WTC11 (cell line): ENCODE data around the gene ARMC10. TPM values are rescaled to one million over a fixed set of nuclear protein-coding genes. Genes with fewer than 3 reads are reported as not detected.
"Not testable (repeated sequence)": the region's sequence is repeated elsewhere in the genome, so short reads cannot be mapped to it uniquely, and the experiment has no call there.

Experiments
- ATAC-seq: fragments of 200-7000 bp; cut with Tn5 transposase; 2 replicates; pipeline ENCODE4 v1.10.0; 2021; ENCODE audit warnings: mild to moderate bottlenecking, moderate library complexity
- CTCF ChIA-PET: fragments of 300-600 bp; sonication (Branson Sonifier 250); formaldehyde crosslinking; loops from one replicate; lab custom pipeline; 2021; ENCODE audit warnings: antibody characterized with exemption; lab: Charles Lee
- POLR2A ChIA-PET: fragments of 350-600 bp; sonication (Branson Sonifier 250); formaldehyde crosslinking; loops from one replicate; lab custom pipeline; 2021; ENCODE audit warnings: antibody characterized with exemption; lab: Charles Lee
- DNase-seq: peaks from one replicate; pipeline ENCODE4 v3.0.0; 2021; ENCODE audit warnings: low spot score
- H3K27ac Mint-ChIP-seq: 2 replicates; pipeline ENCODE4 v1.8.0; 2021; ENCODE audit warnings: mixed read lengths
- H3K27me3 Mint-ChIP-seq: 2 replicates; pipeline ENCODE4 v1.8.0; 2021; ENCODE audit warnings: low read depth, mild to moderate bottlenecking, moderate library complexity, mixed read lengths
- H3K36me3 Mint-ChIP-seq: 2 replicates; pipeline ENCODE4 v1.8.0; 2021; ENCODE audit warnings: mixed read lengths
- H3K4me1 Mint-ChIP-seq: 2 replicates; pipeline ENCODE4 v1.8.0; 2022; ENCODE audit warnings: mixed read lengths
- H3K4me3 Mint-ChIP-seq: 2 replicates; pipeline ENCODE4 v1.8.0; 2021; ENCODE audit warnings: mild to moderate bottlenecking, moderate library complexity, mixed read lengths
- H3K9me3 Mint-ChIP-seq: 2 replicates; pipeline ENCODE4 v1.8.0; 2021; ENCODE audit warnings: mixed read lengths
- CREM ChIP-seq: sonication (generic); formaldehyde crosslinking; IDR thresholded peaks from 2 replicates; pipeline ENCODE4 v1.8.1; 2022; ENCODE audit warnings: mild to moderate bottlenecking, missing genetic modification reagents, moderate library complexity
- E2F4 ChIP-seq: sonication (generic); formaldehyde crosslinking; IDR thresholded peaks from 2 replicates; pipeline ENCODE4 v1.8.1; 2022; ENCODE audit warnings: low read depth, mild to moderate bottlenecking, moderate library complexity, missing genetic modification reagents, borderline replicate concordance
- E2F5 ChIP-seq: sonication (generic); formaldehyde crosslinking; IDR thresholded peaks from 2 replicates; pipeline ENCODE4 v1.8.1; 2022; ENCODE audit warnings: mild to moderate bottlenecking, moderate library complexity, missing genetic modification reagents
- ELF4 ChIP-seq: sonication (generic); formaldehyde crosslinking; IDR thresholded peaks from 2 replicates; pipeline ENCODE4 v1.8.1; 2022; ENCODE audit warnings: low read depth, mild to moderate bottlenecking, moderate library complexity, missing genetic modification reagents
- ETV6 ChIP-seq: sonication (generic); formaldehyde crosslinking; IDR thresholded peaks from 2 replicates; pipeline ENCODE4 v1.8.1; 2022; ENCODE audit warnings: mild to moderate bottlenecking, missing genetic modification reagents
- GABPB1 ChIP-seq: sonication (generic); formaldehyde crosslinking; IDR thresholded peaks from 2 replicates; pipeline ENCODE4 v1.8.1; 2023; ENCODE audit warnings: mild to moderate bottlenecking, missing genetic modification reagents
- KAT7 ChIP-seq: sonication (generic); formaldehyde crosslinking; IDR thresholded peaks from 2 replicates; pipeline ENCODE4 v1.8.1; 2023; ENCODE audit warnings: missing genetic modification reagents, mild to moderate bottlenecking, borderline replicate concordance
- NFE2L1 ChIP-seq: sonication (generic); formaldehyde crosslinking; IDR thresholded peaks from 2 replicates; pipeline ENCODE4 v1.8.1; 2023; ENCODE audit warnings: missing genetic modification reagents
- NR3C1 ChIP-seq: sonication (generic); formaldehyde crosslinking; conservative IDR thresholded peaks from 2 replicates; pipeline ENCODE4 v1.8.1; 2023; ENCODE audit warnings: low read depth, mild to moderate bottlenecking, missing genetic modification reagents
- SMAD3 ChIP-seq: sonication (generic); formaldehyde crosslinking; IDR thresholded peaks from 2 replicates; pipeline ENCODE4 v1.8.0; 2022; ENCODE audit warnings: missing genetic modification reagents, mild to moderate bottlenecking, borderline replicate concordance
- SMAD4 ChIP-seq: sonication (generic); formaldehyde crosslinking; IDR thresholded peaks from 2 replicates; pipeline ENCODE4 v1.8.0; 2022; ENCODE audit warnings: mild to moderate bottlenecking, missing genetic modification reagents
- TEAD1 ChIP-seq: sonication (generic); formaldehyde crosslinking; IDR thresholded peaks from 2 replicates; pipeline ENCODE4 v1.8.0; 2022; ENCODE audit warnings: mild to moderate bottlenecking, missing genetic modification reagents
- ZNF121 ChIP-seq: sonication (generic); formaldehyde crosslinking; IDR thresholded peaks from 2 replicates; pipeline ENCODE4 v1.8.0; 2023; ENCODE audit warnings: missing genetic modification reagents
- ZNF219 ChIP-seq: sonication (generic); formaldehyde crosslinking; IDR thresholded peaks from 2 replicates; pipeline ENCODE4 v1.8.0; 2023; ENCODE audit warnings: missing genetic modification reagents, mild to moderate bottlenecking, borderline replicate concordance
- ZNF317 ChIP-seq: sonication (generic); formaldehyde crosslinking; IDR thresholded peaks from 2 replicates; pipeline ENCODE4 v1.8.1; 2023; ENCODE audit warnings: low read depth, mild to moderate bottlenecking, moderate library complexity, missing genetic modification reagents, borderline replicate concordance
- ZNF423 ChIP-seq: fragments of 250-450 bp; sonication (Bioruptor Pico); IDR thresholded peaks from 2 replicates; pipeline ENCODE4 v2.1.2; 2022; ENCODE audit warnings: mild to moderate bottlenecking, moderate library complexity
- total RNA-seq: library from RNA; stranded (reverse); gene quantifications from 3 replicates; pipeline ENCODE4 v1.2.3, GENCODE V29; 2021
- TF ChIP-seq, protein P1 (sequence below): sonication (generic); formaldehyde crosslinking; IDR thresholded peaks from 2 replicates; pipeline ENCODE4 v1.8.0; 2022; ENCODE audit warnings: mild to moderate bottlenecking, missing genetic modification reagents
- TF ChIP-seq, protein P2 (sequence below): sonication (generic); formaldehyde crosslinking; conservative IDR thresholded peaks from 2 replicates; pipeline ENCODE4 v1.8.1; 2023; ENCODE audit warnings: mild to moderate bottlenecking, low read depth, missing genetic modification reagents, moderate library complexity
- TF ChIP-seq, protein P3 (sequence below): fragments of 250-450 bp; sonication (Bioruptor Pico); IDR thresholded peaks from 2 replicates; pipeline ENCODE4 v1.9.0; 2021; ENCODE audit warnings: moderate library complexity, mild to moderate bottlenecking, inconsistent platforms, borderline replicate concordance
- TF ChIP-seq, protein P4 (sequence below): sonication (generic); formaldehyde crosslinking; conservative IDR thresholded peaks from 2 replicates; pipeline ENCODE4 v1.8.1; 2022; ENCODE audit warnings: mild to moderate bottlenecking, missing genetic modification reagents
- TF ChIP-seq, protein P5 (sequence below): sonication (generic); formaldehyde crosslinking; IDR thresholded peaks from 2 replicates; pipeline ENCODE4 v1.8.0; 2022; ENCODE audit warnings: mild to moderate bottlenecking, missing genetic modification reagents

ARMC10 gene
- total RNA-seq, 1 experiment from 2014 or later, result 35.4 TPM

- CTCF ChIA-PET, result no interaction called here
- TF ChIP-seq SMAD3 (CRISPR knock-in tag), result no peak
- TF ChIP-seq, protein P1, sequence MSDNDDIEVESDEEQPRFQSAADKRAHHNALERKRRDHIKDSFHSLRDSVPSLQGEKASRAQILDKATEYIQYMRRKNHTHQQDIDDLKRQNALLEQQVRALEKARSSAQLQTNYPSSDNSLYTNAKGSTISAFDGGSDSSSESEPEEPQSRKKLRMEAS (CRISPR knock-in tag), result no peak
- TF ChIP-seq, protein P2, sequence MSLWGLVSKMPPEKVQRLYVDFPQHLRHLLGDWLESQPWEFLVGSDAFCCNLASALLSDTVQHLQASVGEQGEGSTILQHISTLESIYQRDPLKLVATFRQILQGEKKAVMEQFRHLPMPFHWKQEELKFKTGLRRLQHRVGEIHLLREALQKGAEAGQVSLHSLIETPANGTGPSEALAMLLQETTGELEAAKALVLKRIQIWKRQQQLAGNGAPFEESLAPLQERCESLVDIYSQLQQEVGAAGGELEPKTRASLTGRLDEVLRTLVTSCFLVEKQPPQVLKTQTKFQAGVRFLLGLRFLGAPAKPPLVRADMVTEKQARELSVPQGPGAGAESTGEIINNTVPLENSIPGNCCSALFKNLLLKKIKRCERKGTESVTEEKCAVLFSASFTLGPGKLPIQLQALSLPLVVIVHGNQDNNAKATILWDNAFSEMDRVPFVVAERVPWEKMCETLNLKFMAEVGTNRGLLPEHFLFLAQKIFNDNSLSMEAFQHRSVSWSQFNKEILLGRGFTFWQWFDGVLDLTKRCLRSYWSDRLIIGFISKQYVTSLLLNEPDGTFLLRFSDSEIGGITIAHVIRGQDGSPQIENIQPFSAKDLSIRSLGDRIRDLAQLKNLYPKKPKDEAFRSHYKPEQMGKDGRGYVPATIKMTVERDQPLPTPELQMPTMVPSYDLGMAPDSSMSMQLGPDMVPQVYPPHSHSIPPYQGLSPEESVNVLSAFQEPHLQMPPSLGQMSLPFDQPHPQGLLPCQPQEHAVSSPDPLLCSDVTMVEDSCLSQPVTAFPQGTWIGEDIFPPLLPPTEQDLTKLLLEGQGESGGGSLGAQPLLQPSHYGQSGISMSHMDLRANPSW (CRISPR knock-in tag), result no peak
- no peak for TF ChIP-seq KAT7 (CRISPR knock-in tag)
- no peak for TF ChIP-seq ELF4
- TF ChIP-seq GABPB1 (CRISPR knock-in tag), result no peak
- TF ChIP-seq ETV6, result no peak
- no peak for TF ChIP-seq NFE2L1
- no peak for TF ChIP-seq E2F4 (CRISPR knock-in tag)
- TF ChIP-seq, protein P3, sequence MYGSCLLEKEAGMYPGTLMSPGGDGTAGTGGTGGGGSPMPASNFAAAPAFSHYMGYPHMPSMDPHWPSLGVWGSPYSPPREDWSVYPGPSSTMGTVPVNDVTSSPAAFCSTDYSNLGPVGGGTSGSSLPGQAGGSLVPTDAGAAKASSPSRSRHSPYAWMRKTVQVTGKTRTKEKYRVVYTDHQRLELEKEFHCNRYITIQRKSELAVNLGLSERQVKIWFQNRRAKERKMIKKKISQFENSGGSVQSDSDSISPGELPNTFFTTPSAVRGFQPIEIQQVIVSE (CRISPR knock-in tag), result no peak
- TF ChIP-seq, protein P4, sequence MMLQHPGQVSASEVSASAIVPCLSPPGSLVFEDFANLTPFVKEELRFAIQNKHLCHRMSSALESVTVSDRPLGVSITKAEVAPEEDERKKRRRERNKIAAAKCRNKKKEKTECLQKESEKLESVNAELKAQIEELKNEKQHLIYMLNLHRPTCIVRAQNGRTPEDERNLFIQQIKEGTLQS, result no peak
- DNase-seq (no peak), ATAC-seq (no peak)
- Mint-ChIP-seq H3K27ac (no peak overlapping the region), H3K27me3 (peaks cover 10% of the 10 kb centered on the region), H3K9me3 (no peaks in the 10 kb centered on the region), H3K36me3 (no peaks in the 10 kb centered on the region), H3K4me3 (no peak overlapping the region), H3K4me1 (peaks cover 36% of the 10 kb centered on the region)
- POLR2A ChIA-PET, result interaction anchor here (0.6 kb wide), 1 partner anchor 59 kb away, joined by 3 read pairs; no protein-coding TSS in a partner anchor
Measured at GRCh38 chr7:103143868-103144267, 68.9 kb downstream of the ARMC10 start.

DNA sequence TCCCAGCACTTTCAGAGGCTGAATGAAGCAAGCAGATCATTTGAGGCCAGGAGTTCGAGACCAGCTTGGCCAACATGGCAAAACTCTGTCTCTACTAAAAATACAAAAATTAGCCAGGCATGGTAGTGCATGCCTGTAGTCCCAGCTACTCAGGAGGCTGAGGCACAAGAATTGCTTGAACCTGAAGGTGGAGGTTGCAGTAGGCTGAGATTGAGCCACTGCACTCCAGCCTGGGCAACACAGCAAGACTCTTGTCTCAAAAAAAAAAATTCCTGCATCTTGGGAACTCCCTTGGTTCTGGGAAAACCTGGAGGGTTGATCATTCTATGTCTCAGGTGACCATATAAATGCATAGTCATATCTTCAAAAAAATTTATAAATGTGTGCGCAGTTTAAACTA, 69.8 kb downstream of the ARMC10 start:
- CTCF ChIA-PET, result not testable (repeated sequence)

DNA sequence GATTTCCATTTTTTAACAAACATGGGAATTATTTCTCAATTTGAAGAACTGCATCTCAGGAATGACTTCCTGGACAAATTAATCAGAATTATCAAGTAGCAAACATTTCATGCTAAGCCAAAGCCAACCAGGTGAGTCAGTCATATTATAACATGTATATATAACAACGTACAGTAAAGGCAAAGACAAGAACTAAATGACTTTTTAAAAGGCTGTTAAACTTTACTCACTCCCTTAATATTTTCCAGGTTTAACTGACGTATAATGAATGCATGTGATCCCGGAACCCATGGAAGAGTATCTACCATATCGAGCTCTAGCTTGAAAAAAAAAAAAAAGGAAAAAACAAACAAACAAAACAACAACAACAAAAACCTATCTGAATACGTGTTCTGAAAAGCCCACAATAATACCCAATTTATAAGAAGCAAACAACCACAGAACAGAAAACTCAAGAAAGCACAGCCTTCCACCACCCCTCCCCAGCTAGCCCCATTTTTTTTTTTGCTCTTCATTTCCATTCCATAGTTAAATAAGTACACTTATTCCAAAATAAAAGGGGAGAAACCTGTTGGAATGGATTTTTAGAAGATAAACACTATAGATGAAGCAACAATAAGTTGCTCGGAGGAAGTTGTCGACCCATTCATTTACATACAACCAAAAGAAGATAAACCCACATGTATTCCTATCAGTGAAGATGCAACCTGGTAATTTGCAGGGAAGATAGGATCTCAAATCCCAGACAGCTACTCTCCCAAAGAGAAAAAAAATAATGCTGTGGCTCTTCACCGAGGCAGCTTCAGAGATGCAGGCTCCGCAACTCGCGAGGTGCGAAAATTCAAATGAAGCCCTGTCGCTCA, 73.4 kb downstream of the ARMC10 start:
- CTCF ChIA-PET, result interaction anchor here (1.0 kb wide), 1 partner anchor 390 kb away, joined by 5 read pairs; no protein-coding TSS in a partner anchor
- ATAC-seq, result no peak
- H3K4me1 Mint-ChIP-seq, result peaks cover 33% of the 10 kb centered on the region
- TF ChIP-seq ZNF317 (CRISPR knock-in tag) (no peak), E2F5 (CRISPR knock-in tag) (no peak), ZNF423 (CRISPR knock-in tag) (no peak), E2F4 (CRISPR knock-in tag) (no peak), ZNF219 (CRISPR knock-in tag) (no peak), CREM (CRISPR knock-in tag) (no peak), NR3C1 (CRISPR knock-in tag) (no peak), TEAD1 (CRISPR knock-in tag) (no peak), SMAD4 (CRISPR knock-in tag) (no peak)
- TF ChIP-seq, protein P5, sequence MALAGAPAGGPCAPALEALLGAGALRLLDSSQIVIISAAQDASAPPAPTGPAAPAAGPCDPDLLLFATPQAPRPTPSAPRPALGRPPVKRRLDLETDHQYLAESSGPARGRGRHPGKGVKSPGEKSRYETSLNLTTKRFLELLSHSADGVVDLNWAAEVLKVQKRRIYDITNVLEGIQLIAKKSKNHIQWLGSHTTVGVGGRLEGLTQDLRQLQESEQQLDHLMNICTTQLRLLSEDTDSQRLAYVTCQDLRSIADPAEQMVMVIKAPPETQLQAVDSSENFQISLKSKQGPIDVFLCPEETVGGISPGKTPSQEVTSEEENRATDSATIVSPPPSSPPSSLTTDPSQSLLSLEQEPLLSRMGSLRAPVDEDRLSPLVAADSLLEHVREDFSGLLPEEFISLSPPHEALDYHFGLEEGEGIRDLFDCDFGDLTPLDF, result no peak

More for the DNA sequence above, 69.8 kb downstream of the ARMC10 start:
- DNase-seq, H3K9me3 Mint-ChIP-seq, H3K4me3 Mint-ChIP-seq, H3K27ac Mint-ChIP-seq, ATAC-seq, H3K36me3 Mint-ChIP-seq, POLR2A ChIA-PET: not testable (repeated sequence)
- TF ChIP-seq ZNF121 (CRISPR knock-in tag), result 0 out of 2 replicates have a peak, but pooled peaks have one; percentile 38
- Mint-ChIP-seq H3K27me3 (peaks cover 15% of the 10 kb centered on the region), H3K4me1 (peaks cover 39% of the 10 kb centered on the region)

More for the DNA sequence above, 73.4 kb downstream of the ARMC10 start:
- peaks cover 5% of the 10 kb centered on the region; the same call in 1 of the 2 replicates for H3K9me3 Mint-ChIP-seq
- no peak for DNase-seq
- peaks cover 2% of the 10 kb centered on the region for H3K36me3 Mint-ChIP-seq
- peak overlapping the region; percentile 94 for H3K27ac Mint-ChIP-seq
- H3K4me3 Mint-ChIP-seq, result peak overlapping the region; percentile 93
- peaks cover 22% of the 10 kb centered on the region for H3K27me3 Mint-ChIP-seq
- POLR2A ChIA-PET, result interaction anchor here (0.6 to 1.1 kb wide), 2 partner anchors 8 to 400 kb away, joined by 3 to 5 read pairs; partner anchors contain the start of gene FAM185A
